GM12878 (cell line): ENCODE results near the gene AP3M1. TPM values are rescaled to one million over a fixed set of nuclear protein-coding genes. Genes with fewer than 3 reads are reported as not detected.

ENCODE experiments used
- ATAC-seq: fragments of 200-7000 bp; cut with Tn5 transposase; 3 replicates; pipeline ENCODE4 v1.9.1; 2020; ENCODE audit warnings: mild to moderate bottlenecking, moderate library complexity
- BruUV-seq: library from RNA; stranded (reverse); fragments of 400-500 nt; replicated peaks from 2 replicates; lab custom pipeline; 2021; lab: Mats Ljungman, UMichigan
- CTCF ChIA-PET: fragments of 300-600 bp; sonication (Branson Sonifier 250); formaldehyde crosslinking; extraction: SDS; loops from one replicate; lab custom pipeline; 2021; ENCODE audit warnings: inconsistent platforms; lab: Yijun Ruan, JAX
- POLR2A ChIA-PET: fragments of 350-600 bp; formaldehyde crosslinking; extraction: SDS; loops from one replicate; lab custom pipeline; 2021; ENCODE audit warnings: inconsistent platforms; lab: Charles Lee
- RAD21 ChIA-PET: fragments of 300-600 bp; sonication (Branson Sonifier 250); formaldehyde crosslinking; loops from one replicate; lab custom pipeline; 2023; ENCODE audit warnings: antibody characterized with exemption; ENCODE audit not compliant: unreplicated experiment; lab: Charles Lee
- SMC1A ChIA-PET: fragments of 300-600 bp; sonication (Branson Sonifier 250); formaldehyde crosslinking; loops from one replicate; lab custom pipeline; 2023; ENCODE audit not compliant: unreplicated experiment, uncharacterized antibody; lab: Charles Lee
- DNase-seq: peaks from one replicate; pipeline ENCODE4 v3.0.0-alpha.2; 2011; ENCODE audit warnings: low read depth, low spot score
- FAIRE-seq: peaks from 3 replicates; lab custom pipeline; 2011; peaks lifted over from hg19 to GRCh38; lab: Jason Lieb, UNC
- H2AFZ ChIP-seq: 2 replicates; pipeline ENCODE4 v1.6.0; 2011; ENCODE audit warnings: low read depth, low read length, control low read depth; ENCODE audit not compliant: control insufficient read depth
- H3K27ac ChIP-seq: 2 replicates; pipeline ENCODE4 v1.5.1; 2011; ENCODE audit warnings: control low read depth; ENCODE audit not compliant: control insufficient read depth, insufficient read depth
- H3K27me3 ChIP-seq, 2 experiments: replicated peaks in 1 of 2; 2 replicates each; pipeline versions ENCODE4 v1.6.0 to v1.6.1; 2011; ENCODE audit warnings: low read length in 1 of 2; ENCODE audit not compliant: control insufficient read depth in 2 of 2, insufficient read depth in 2 of 2
- H3K36me3 ChIP-seq, 2 experiments: 2 replicates each; pipeline ENCODE4 v1.5.1; 2011; ENCODE audit warnings: low read length in 1 of 2; ENCODE audit not compliant: control insufficient read depth in 2 of 2, insufficient read depth in 2 of 2
- H3K4me1 ChIP-seq: 2 replicates; pipeline ENCODE4 v1.6.1; 2011; ENCODE audit warnings: mild to moderate bottlenecking, low read length, moderate library complexity, mixed read lengths; ENCODE audit not compliant: control insufficient read depth, insufficient read depth
- H3K4me2 ChIP-seq: 2 replicates; pipeline ENCODE4 v1.6.0; 2011; ENCODE audit warnings: control low read depth; ENCODE audit not compliant: control insufficient read depth, insufficient read depth
- H3K4me3 ChIP-seq: fragments of 200-600 bp; sonication (generic); 2 replicates; pipeline ENCODE4 v1.5.1; 2016
- H3K79me2 ChIP-seq: 2 replicates; pipeline ENCODE4 v1.6.0; 2011; ENCODE audit warnings: low read length; ENCODE audit not compliant: control insufficient read depth, insufficient read depth
- H3K9ac ChIP-seq: 2 replicates; pipeline ENCODE4 v1.8.0; 2011; ENCODE audit warnings: low read length, control low read depth, mixed read lengths; ENCODE audit not compliant: control insufficient read depth, insufficient read depth
- H3K9me3 ChIP-seq: replicated peaks from 3 replicates; pipeline ENCODE4 v1.5.1; 2011; ENCODE audit warnings: mild to moderate bottlenecking, low read length; ENCODE audit not compliant: control insufficient read depth, insufficient read depth
- H4K20me1 ChIP-seq: 2 replicates; pipeline ENCODE4 v1.6.0; 2011; ENCODE audit not compliant: control insufficient read depth, insufficient read depth
- CEBPB ChIP-seq, 2 experiments: fragments of 150-350 bp in 1 of 2; IDR thresholded peaks; 2 replicates each; pipeline ENCODE4 v1.6.1; 2012 to 2014; ENCODE audit warnings: low read depth in 2 of 2, low read length in 2 of 2, borderline replicate concordance in 1 of 2, inconsistent platforms in 1 of 2
- CHD2 ChIP-seq: IDR thresholded peaks from 2 replicates; pipeline ENCODE4 v1.6.1; 2011; ENCODE audit warnings: low read depth, low read length, improper control_type of control experiment, borderline replicate concordance
- CTCF ChIP-seq, 3 experiments: IDR thresholded peaks in 2 of 3; conservative IDR thresholded peaks in 1 of 3; 2 replicates each; pipeline ENCODE4 v1.5.1; 2011; ENCODE audit warnings: low read depth in 3 of 3, low read length in 3 of 3, mild to moderate bottlenecking in 3 of 3, control low read depth in 2 of 3, moderate library complexity in 2 of 3, inconsistent platforms in 1 of 3, mixed read lengths in 1 of 3; ENCODE audit not compliant: control insufficient read depth in 2 of 3, insufficient read depth in 1 of 3; ENCODE audit errors: extremely low read depth in 1 of 3
- EGR1 ChIP-seq, 2 experiments: IDR thresholded peaks; 1 replicate in 1 of 2; 2 replicates in 1 of 2; pipeline ENCODE4 v1.6.1; 2011 to 2012; ENCODE audit warnings: low read depth in 2 of 2, low read length in 2 of 2, borderline replicate concordance in 1 of 2, mild to moderate bottlenecking in 1 of 2, moderate library complexity in 1 of 2
- HDAC2 ChIP-seq: fragments of 200-600 bp; sonication (generic); IDR thresholded peaks from 2 replicates; pipeline ENCODE4 v1.6.1; 2017
- IRF4 ChIP-seq: IDR thresholded peaks from 2 replicates; pipeline ENCODE4 v1.6.1; 2011; ENCODE audit warnings: low read depth, low read length
- MTA2 ChIP-seq: fragments of 450-650 bp; IDR thresholded peaks from 2 replicates; pipeline ENCODE4 v1.6.1; 2016; ENCODE audit warnings: low read depth, mild to moderate bottlenecking, moderate library complexity
- NFXL1 ChIP-seq: fragments of 450-650 bp; IDR thresholded peaks from 2 replicates; pipeline ENCODE4 v1.6.1; 2017; ENCODE audit warnings: antibody characterized with exemption, mild to moderate bottlenecking, borderline replicate concordance
- NFYB ChIP-seq: IDR thresholded peaks from 2 replicates; pipeline ENCODE4 v1.6.1; 2011; ENCODE audit warnings: low read depth, mild to moderate bottlenecking, low read length, improper control_type of control experiment, moderate library complexity; ENCODE audit not compliant: insufficient read depth
- PKNOX1 ChIP-seq: fragments of 450-650 bp; IDR thresholded peaks from 2 replicates; pipeline ENCODE4 v1.6.1; 2016; ENCODE audit warnings: mild to moderate bottlenecking
- RAD21 ChIP-seq: IDR thresholded peaks from 2 replicates; pipeline ENCODE4 v1.6.1; 2011; ENCODE audit warnings: mild to moderate bottlenecking, low read depth, low read length, moderate library complexity; ENCODE audit not compliant: insufficient read depth
- SIX5 ChIP-seq: IDR thresholded peaks from 2 replicates; pipeline ENCODE4 v1.6.1; 2011; ENCODE audit warnings: mild to moderate bottlenecking, low read depth, low read length, moderate library complexity; ENCODE audit not compliant: severe bottlenecking
- SREBF1 ChIP-seq: IDR thresholded peaks from 2 replicates; pipeline ENCODE4 v1.6.1; 2012; ENCODE audit warnings: mild to moderate bottlenecking, low read length
- SRF ChIP-seq, 2 experiments: IDR thresholded peaks; 2 replicates each; pipeline ENCODE4 v1.6.1; 2011; ENCODE audit warnings: low read depth in 2 of 2, low read length in 2 of 2, mild to moderate bottlenecking in 1 of 2, moderate library complexity in 1 of 2
- ZBTB4 ChIP-seq: fragments of 450-650 bp; formaldehyde crosslinking; IDR thresholded peaks from 2 replicates; pipeline ENCODE4 v1.4.0; 2022; ENCODE audit warnings: mild to moderate bottlenecking, moderate library complexity
- ZNF622 ChIP-seq: fragments of 450-650 bp; IDR thresholded peaks from 2 replicates; pipeline ENCODE4 v1.6.1; 2017; ENCODE audit warnings: mild to moderate bottlenecking, inconsistent platforms
- ZZZ3 ChIP-seq: IDR thresholded peaks from 2 replicates; pipeline ENCODE4 v1.6.1; 2011; ENCODE audit warnings: low read depth; ENCODE audit not compliant: control insufficient read depth, insufficient read length
- WGBS: methylation state at CpG from one replicate; pipeline ENCODE4 v1.1.6; 2016; ENCODE audit warnings: low lambda C conversion rate; ENCODE audit not compliant: insufficient replicate concordance, insufficient coverage; ENCODE audit errors: missing lambda C conversion rate; 5-methylcytosine and 5-hydroxymethylcytosine counted together
- in situ Hi-C: fragments of 300-500 bp; cut with MboI; formaldehyde crosslinking; loops from 9 replicates; pipeline ENCODE4 v1.14.3; 2018; ENCODE audit warnings: mixed read lengths
- intact Hi-C: fragments of 100-400 bp; cut with micrococcal nuclease; formaldehyde crosslinking; loops from one replicate; pipeline ENCODE4 v1.14.2; 2022; ENCODE audit not compliant: unreplicated experiment
- polyA plus RNA-seq, 11 experiments: library from polyadenylated mRNA; depleted of rRNA in 4 of 11; unstranded in 6 of 11; stranded (reverse) in 5 of 11; fragments of >200 nt; fragmentation: Nextera tagmentation in 4 of 11; fragmentation: Illumina TruSeq in 1 of 11; extraction: Ambion mirVana in 4 of 11; extraction: Trizol in 1 of 11; gene quantifications; 1 replicate in 1 of 11; 2 replicates in 10 of 11; pipeline versions ENCODE4 v1.2.1 to v1.2.3, GENCODE V29; 2011 to 2016; ENCODE audit warnings: inconsistent platforms in 2 of 11, missing spikeins in 2 of 11, low read depth in 1 of 11
- total RNA-seq, 4 experiments: library from RNA; depleted of rRNA in 3 of 4; stranded (reverse); fragments of >200 nt in 3 of 4; fragmentation: Illumina TruSeq in 1 of 4; extraction: Trizol in 1 of 4; gene quantifications; 2 replicates each; pipeline versions ENCODE4 v1.2.1 to v1.2.3, GENCODE V29; 2013 to 2021

AP3M1 gene
- total and polyA plus RNA-seq, 10 of the 15 experiments (the other 5 are each of a cell fraction or from before 2014, with no cell fraction given), result 22.1 to 83.4 (median 47.7) TPM

- TF ChIP-seq HDAC2 (no peak), RAD21 (no peak), NFXL1 (no peak), SREBF1 (no peak), MTA2 (no peak), NFYB (no peak), ZNF622 (no peak), CHD2 (no peak), CTCF (IDR thresholded peaks at IDR 0.05 in 2 of 3, conservative IDR thresholded peaks at IDR 0.05 in 1 of 3; ENCODE audit: control insufficient read depth in 2 of 3, extremely low read depth in 1 of 3, insufficient read depth in 1 of 3, low read depth in 3 of 3, low read length in 3 of 3) (no peak), EGR1 (IDR thresholded peaks at IDR 0.05; ENCODE audit: borderline replicate concordance in 1 of 2, low read depth in 2 of 2, low read length in 2 of 2) (no peak)
Observed at GRCh38 chr10:74088722-74089121, 61.9 kb downstream of the AP3M1 start (continued).

GRCh38 chr10:74086317-74086716, 64.3 kb downstream of the AP3M1 start:
- WGBS, result 92% methylated on average over 2 of the region's 2 CpGs
- no peak for TF ChIP-seq SRF (IDR thresholded peaks at IDR 0.05; ENCODE audit: low read depth in 2 of 2, low read length in 2 of 2)
- TF ChIP-seq SIX5, result no peak
- no peak for TF ChIP-seq ZZZ3
- no peak for TF ChIP-seq RAD21
- TF ChIP-seq PKNOX1, result no peak
- no peak for TF ChIP-seq ZBTB4 (CRISPR knock-in tag)
- no peak for TF ChIP-seq CEBPB (IDR thresholded peaks at IDR 0.05; ENCODE audit: borderline replicate concordance in 1 of 2, low read depth in 2 of 2, low read length in 2 of 2)
- TF ChIP-seq NFXL1, result no peak
- TF ChIP-seq IRF4, result no peak

More at GRCh38 chr10:74086317-74086716, 64.3 kb downstream of the AP3M1 start:
- no TSS peak for BruUV-seq
- Histone ChIP-seq H3K36me3 (no peaks in the 10 kb centered on the region; a peak in 1 of 4 replicates), H3K4me2 (no peak overlapping the region), H4K20me1 (no peaks in the 10 kb centered on the region), H3K27me3 (no peaks in the 10 kb centered on the region), H3K9me3 (no peaks in the 10 kb centered on the region), H3K4me3 (no peak overlapping the region), H3K79me2 (no peaks in the 10 kb centered on the region), H2AFZ (no peak overlapping the region), H3K27ac (no peak overlapping the region), H3K9ac (no peak overlapping the region), H3K4me1 (peaks cover 10% of the 10 kb centered on the region)
- POLR2A ChIA-PET, result no interaction called here
- SMC1A ChIA-PET, result no interaction called here
- intact Hi-C loops, result no loop called here
- in situ Hi-C loops, result loop anchor here (25.0 kb wide), 1 partner anchor 199 kb away; no protein-coding TSS in a partner anchor
- CTCF ChIA-PET, result interaction anchor here (1.0 to 1.7 kb wide), 3 partner anchors 10 to 21 kb away, joined by 3 to 6 read pairs (median 4); no protein-coding TSS in a partner anchor
- ATAC-seq, result no peak
- RAD21 ChIA-PET, result interaction anchor here (1.0 kb wide), 1 partner anchor 129 kb away, joined by 3 read pairs; no protein-coding TSS in a partner anchor
- no peak for DNase-seq
- no peak for FAIRE-seq
